ENCODE data around the gene CA7.
A peak's percentile ranks its signal among the peaks of the same experiment; 100 is the strongest.
"Not testable (repeated sequence)": the region's sequence is repeated elsewhere in the genome, so short reads cannot be mapped to it uniquely, and the experiment has no call there.

The CA7 gene

DNA sequence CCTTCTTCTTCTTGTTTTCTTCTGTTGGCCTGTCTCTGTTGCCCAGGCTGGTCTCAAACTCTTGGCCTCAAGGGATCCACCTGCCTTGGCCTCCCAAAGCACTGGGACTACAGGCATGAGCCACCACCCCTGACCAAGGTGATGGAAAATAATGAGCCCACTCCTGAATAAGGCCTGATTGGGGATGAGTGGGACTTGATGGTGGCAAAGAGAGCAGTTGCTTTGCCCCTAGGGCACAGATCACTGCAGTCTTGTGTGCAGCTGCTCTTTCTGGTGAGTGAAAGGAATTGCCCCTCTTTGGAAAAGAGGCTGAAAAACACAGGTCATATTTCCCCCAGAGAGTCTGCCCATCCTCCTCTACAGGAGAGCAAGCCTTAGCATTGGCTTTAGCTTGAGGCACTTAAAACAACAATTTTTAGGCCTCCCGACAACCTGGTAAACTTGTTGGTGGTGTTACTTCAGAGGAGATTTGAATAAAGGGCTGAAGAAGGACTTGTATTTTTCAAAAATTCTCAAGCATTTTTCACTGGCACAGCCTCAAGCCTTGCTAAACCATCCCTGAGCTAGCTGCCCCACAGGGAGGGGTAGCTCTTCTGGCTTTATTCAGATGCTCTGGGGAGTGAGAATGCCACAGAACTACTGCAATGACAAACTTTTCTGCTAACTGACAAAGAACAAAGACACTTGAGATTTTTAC lies 30.0 kb downstream of the CA7 start:
- peak; percentile 22 for DNase-seq

DNA sequence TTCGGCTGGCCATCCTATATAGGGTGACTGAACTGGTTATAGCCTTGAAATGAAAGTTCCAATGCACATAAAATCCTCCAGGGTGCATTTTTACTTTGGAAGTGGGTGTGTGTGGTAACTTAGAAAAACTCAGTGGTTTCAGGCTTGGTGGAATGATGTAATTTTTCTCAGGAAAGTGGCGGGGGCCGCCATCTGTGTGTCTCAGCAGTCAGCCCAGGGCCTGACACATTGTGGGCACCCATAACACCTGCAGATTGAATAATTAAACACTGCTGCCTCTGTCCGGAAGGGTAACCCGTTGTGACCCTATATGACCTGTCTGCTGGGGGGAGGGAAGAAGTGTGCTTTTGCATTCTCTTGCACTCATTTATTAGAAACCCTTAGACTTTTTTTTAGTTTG lies 33.9 kb downstream of the CA7 start:
- peak; percentile 67 for DNase-seq

DNA sequence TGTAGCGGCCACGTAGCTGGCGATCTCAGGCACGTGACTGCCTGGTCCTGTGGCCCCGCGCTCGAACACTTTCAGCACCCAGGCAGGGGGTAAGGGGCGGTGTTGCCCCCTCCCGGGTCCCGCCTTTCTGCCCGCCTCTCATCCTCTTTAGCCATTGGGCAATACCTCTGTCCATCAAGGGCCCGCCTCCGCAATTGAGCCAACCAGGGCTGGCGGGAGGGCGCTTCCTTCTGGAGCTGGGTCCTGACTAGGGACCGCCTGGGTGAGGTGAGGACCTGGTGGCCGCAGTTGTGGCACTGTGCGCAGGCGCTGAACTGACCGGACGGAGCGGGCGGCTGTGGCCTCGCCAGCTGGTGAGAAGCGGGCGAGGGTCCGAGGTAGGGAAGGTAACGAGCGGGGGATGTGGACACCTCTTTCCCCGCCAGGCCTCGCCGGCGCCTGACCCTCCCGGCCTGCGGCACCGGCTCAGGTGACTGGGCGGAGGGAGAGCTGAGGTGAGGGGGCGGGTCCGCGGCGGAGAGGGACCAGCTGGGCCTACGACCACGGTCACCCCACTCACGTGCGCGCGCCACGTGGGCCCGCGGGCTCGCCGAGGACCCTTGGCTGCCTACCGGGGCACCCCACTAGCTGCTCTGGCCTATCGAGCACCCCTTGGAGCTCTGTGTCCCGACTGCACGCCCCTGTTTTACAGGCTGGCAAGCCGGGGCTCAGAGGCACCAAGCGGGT lies 36.2 kb downstream of the CA7 start, which contains the start of gene PDP2:
PDP2 (plus strand) TSS at position 228 of the 726 bp plus-strand sequence. CDS start 3,770 bp downstream, outside the sequence.
- DNase-seq, result peak; percentile 97

DNA sequence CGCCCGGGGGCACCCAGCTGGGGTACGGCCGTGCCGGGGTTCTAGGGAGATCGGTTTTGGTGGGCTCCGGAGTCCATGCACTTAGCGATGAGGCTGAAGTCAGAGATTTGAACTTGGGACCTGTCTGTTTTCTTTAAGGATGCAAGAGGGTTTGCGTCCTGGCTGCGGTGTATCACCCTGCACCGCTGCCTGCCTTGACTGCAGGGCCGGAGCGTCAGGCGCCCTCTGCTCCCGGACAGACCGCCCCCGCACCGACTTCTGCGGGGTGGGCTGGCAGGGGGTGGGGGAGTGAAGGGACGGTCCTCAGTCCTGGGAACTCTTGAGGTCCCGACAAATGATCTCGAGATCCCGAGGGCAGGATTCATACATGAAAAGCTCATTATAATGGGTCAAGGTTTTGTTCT lies 36.8 kb downstream of the CA7 start:
- peak; percentile 38 for DNase-seq

DNA sequence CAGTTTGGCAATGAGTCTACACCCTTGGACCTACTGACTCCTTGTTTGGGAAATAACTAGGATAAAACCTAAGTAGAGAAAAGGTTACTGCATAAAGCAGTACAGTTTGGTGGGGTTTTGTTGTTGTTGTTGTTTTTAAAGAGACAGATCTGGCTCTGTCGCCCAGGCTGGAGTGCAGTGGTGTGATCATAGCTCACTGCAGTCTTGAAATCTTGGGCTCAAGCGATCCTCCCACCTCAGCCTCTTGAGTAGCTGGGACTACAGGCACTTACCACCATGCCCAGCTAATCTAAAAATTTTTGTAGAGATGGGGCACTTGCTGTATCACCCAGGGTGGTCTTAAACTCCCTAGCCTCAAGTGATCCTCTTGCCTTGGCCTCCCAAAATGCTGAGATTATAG lies 37.3 kb downstream of the CA7 start:
- no peak for DNase-seq

DNA sequence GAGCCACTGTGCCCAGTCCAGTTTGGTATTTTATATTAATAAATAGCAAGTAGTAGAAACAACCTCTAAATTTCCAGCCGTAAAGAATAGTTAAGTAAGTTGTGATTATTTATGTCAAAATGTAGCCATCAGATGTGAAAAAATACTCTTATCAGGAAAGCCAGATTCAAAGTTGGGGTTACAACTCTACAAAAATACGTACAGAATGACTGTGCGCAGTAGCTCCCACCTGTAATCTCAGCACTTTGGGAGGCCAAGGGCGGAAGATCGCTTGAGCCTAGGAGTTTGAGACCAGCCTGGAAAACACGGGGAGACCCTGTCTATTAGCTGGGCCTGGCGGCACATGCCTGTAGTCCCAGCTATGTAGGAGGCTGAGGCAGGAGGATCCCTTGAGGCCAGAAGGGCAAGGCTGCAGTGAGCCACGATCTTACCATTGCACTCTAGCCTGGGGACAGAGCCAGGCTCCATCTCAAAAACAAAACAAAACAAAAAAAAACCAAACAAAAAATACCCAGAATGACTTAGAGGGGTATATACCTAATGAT lies 37.8 kb downstream of the CA7 start:
- DNase-seq, result no peak

DNA sequence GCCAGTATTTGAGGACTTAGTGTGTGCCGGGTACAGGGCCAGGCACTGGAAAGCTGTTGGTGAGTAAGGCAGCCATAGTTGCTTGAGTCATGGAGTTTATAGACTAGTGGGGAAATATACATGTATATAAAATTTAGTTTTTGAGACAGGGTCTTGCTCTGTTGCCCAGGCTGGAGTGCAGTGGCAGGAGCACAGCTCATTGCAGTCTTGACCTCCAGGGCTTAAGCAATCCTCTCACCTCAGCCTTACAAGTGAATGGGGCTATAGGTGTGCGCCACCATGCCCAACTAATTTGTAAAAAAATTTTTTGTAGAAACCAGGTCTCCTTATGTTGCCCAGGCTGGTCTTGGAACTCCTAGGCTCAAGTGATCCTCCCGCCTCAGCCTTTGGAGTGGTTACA lies 38.5 kb downstream of the CA7 start:
- DNase-seq, result no peak

DNA sequence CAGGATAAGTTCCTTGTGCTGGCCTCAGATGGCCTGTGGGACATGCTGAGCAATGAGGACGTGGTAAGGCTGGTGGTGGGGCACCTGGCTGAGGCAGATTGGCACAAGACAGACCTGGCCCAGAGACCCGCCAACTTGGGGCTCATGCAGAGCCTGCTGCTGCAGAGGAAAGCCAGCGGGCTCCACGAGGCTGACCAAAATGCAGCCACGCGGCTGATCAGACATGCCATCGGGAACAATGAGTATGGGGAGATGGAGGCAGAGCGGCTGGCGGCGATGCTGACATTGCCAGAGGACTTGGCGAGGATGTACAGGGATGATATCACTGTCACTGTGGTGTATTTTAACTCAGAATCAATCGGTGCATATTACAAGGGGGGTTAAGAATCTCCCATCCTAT lies 41.3 kb downstream of the CA7 start:
- no peak for DNase-seq

DNA sequence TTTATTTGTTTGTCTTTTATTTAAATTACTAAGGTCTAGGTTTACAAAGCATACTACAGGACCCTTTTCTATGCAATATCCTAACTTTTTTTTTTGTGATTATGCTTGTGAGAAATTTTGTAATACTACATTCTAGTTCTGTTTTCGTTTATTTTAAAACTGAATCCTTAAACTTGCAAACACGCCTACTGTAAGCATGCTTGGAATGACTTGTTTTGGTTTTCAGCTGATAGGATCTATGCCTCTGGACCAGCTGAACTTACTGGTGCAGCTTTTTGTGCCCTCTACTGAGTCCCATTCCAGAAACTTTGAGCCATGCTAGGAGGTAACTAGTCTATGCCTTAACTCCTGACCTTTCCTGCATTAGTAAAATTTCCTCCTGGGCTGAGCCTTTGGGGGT lies 42.1 kb downstream of the CA7 start:
- DNase-seq, result no peak

DNA sequence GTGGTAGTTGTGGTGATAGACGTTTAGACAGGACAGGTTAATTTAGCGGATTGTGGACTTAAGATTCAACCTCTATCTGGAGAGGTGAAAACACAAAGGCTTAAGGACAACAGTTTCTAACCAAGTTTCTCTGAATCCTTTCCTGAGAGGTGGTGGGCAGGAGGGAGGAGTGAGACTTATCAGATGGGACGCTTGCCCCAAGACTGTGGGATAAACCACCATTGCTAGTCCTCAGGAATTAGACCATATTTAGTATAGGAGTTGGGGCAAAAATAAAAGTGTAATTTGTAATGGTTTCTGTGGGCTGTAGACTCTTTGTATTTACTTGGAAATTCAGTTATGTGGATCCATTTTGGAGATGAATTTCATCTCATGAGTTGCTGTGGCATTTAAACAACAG lies 42.7 kb downstream of the CA7 start:
- peak; percentile 46 for DNase-seq

DNA sequence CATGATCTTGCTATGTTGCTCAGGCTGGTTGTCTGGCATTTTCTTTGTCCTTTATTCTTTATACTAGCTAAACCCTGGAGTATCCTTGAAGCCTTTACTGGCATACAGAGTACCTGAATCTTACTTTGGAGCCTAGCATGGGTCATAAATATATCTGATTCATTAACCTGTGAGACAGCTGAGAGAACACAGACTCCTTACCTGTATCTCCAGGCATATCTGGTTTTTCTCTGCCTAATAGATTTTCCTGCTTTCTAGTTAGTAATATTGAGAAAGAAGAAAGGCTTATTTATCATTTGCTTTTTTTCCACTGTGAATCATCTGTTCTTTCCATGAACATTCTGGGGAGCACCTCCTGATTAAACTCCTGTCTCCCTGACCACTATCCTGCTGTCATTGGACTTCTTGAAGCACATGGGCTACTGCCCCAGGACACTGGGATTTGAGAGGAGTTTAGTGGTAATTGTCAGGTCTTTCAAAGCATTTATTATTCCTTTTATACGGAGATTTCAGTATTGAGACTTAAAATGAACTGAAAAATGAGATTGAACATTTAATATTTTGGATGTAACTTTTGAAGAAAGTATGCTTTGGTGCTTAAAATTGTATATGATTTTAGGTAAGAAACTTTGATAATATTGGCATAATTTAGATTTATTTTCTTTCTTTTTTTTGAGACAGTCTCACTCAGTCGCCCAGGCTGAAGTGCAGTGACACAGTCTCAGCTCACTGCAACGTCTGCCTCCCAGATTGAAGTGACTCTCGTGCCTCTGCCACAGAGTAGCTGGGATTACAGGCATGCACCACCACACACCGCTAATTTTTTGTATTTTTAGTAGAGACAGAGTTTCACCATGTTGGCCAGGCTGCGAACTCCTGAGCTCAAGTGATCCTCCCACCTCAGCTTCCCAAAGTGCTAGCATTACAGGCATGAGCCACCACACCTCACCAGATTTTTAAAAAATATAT lies 44.7 kb downstream of the CA7 start:
- DNase-seq, result no peak

DNA sequence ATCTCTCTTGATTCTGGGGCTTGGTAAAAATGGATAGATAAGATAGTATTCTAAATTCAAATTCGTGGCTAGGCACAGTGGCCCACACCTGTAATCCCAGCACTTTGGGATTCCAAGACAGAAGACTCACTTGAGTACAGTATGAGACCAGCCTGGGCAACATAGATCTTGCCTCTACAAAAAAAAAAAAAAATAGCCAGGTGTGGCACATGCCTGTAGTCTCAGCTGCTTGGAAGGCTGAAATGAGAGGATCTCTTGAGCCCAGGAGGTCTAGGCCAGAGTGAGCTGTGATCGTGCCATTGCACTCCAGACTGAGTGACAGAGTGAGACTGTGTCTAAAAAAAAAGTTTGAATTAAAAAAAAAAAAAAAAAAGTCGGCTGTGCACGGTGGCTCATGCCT lies 45.4 kb downstream of the CA7 start:
- DNase-seq, result no peak

DNA sequence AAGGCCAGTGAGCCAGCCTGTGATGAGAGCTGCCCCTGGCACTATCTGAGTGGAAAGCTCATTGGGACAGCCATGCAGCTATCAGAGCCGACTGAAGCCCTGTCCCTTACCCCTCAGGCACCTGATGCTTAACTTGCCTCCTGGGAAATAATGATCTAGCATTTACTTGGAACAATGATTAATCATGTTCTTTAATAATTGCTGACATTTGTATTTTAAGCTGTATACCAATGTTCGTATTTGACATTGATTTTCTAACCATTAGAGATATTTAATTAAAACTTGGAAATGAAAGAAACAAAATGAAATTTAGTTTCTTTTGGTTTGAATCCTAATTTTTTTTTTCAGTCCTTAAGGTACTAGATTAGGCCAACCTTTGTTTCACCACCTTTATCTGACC lies 46.6 kb downstream of the CA7 start:
- DNase-seq, result no peak

DNA sequence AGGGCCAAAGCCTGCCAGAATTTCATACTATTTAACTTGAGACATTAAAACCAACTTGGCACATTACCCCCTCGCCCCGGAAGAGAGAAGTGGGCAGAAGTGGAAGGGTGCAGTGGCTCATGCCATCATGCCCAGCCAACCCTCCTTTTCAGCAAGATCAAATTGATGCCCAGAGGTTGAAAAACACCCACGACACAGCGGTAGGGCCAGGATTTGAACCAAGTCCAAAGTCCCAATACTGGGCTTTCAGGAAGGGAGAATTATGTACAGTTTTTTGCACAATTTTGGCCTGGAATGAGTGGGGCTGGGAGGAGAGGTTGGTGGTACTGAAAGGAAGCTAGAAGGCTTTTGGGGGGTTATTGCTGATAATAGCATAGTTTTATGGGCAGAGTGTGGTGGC lies 47.1 kb downstream of the CA7 start:
- no peak for DNase-seq

DNA sequence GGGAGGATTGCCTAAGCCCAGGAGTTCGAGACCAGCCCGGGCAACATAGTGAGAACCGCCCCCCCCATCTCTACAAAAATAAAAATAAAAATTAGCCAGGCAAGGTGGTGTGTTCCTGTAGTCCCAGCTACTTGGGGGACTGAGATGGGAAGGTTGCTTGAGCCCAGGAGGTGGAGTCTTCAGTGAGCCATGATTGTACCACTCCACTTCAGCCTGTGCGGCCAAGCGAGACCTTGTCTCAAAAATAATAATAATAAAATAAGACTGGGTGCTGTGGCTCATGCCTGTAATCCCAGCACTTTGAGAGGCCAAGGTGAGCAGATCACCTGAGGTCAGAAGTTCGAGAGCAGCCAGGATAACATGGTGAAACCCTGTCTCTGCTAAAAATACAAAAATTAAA lies 47.6 kb downstream of the CA7 start:
- DNase-seq, result no peak

DNA sequence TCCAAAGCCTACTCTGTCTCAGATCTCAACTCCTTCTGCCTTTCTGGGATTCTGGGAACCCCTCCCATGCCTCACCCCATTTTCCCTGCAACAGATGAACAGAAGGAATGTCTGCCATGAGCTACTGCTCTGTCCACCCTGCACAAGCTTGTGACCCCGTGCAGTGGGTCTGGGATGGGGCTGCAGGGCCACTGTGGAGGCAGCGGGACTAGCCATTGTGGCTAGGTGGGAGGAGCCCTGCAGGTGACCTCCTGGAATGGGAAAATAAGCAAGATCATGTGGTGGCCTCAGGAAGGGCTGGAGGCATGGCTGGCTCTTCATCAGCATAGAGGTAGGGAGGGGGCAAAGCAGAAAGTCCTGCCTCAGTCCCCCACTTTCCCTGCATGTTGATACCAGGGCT lies 49.8 kb downstream of the CA7 start:
- DNase-seq, result no peak

DNA sequence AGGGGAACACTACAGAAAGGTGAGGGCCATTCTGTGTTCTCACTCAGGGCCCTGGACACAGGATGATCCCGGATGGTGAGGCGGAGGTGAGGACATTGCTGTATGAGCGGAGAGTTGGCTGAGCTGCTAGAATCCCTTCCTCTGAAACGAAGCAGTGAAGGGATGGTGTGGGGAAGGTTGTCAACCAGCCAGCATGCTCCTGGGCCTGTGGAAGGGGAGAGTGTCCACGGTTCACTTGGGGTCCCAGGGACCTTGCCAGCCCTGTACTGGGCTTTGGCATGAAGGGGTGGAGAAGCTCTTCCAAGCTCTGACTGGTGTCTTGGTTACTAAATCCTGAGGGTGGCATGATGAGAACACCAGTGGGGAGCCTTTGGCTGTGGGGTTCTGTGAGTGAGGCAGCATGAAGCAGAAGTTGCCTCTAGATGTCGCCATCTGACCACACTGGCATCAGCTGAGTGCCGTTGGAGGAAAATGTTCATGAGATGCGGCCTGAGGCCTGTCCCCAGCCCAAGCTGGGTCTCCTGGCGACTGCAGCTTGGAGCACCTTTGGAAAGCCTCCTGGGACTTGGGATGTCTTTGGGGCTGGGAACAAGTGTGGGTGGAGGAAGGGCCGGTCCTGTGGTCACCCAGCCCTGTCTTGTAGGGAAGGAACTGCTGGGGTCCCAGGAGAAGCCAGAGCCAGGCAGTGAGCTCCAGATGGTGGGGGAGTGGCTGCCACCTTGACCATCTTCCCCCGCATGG lies 50.9 kb downstream of the CA7 start:
- peak; percentile 87 for DNase-seq

DNA sequence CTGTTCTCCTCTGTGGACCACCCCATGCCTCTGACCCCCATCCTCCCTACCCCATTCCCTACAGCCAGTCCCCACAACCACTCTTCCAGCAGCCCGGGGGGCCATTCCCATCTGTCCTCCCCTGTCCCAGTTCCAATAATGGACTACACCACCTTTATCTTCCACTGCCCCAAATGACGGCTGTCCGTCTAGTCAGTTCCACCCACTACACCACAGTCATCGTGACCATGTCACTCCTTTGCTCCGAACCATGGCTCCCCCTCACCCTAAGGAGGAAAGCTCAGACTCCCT lies 51.4 kb downstream of the CA7 start:
- DNase-seq, result no peak

DNA sequence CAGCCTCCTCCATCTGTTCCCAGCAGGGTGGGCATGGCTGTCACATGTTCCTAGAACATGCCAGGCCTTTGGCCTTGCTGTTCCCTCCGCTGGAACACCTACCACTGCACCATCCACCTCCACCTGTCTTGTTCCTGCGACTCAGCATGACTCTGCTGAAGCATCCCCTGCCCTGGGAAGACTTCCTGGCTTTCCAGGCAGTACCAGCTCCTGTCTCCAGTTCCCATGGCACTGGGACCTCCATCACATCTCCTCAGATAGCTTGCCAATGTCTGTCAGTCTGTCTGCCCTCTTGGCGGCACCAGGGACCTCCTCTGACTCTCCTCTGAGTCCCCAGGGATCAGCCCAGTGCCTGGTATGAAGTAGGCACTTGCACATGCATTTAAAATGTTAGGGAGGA lies 51.8 kb downstream of the CA7 start:
- no peak for DNase-seq

DNA sequence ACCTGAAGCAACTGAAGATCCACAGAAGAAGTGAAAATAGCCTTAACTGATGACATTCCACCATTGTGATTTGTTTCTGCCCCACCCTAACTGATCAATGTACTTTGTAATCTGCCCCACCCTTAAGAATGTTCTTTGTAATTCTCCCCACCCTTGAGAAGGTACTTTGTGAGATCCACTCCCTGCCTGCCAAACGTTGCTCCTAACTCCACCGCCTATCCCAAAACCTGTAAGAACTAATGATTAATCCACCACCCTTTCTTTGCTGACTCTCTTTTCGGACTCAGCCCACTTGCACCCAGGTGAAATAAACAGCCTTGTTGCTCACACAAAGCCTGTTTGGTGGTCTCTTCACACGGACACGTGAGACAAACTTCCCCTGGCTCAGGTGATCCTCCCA lies 52.5 kb downstream of the CA7 start:
- not testable (repeated sequence) for DNase-seq

DNA sequence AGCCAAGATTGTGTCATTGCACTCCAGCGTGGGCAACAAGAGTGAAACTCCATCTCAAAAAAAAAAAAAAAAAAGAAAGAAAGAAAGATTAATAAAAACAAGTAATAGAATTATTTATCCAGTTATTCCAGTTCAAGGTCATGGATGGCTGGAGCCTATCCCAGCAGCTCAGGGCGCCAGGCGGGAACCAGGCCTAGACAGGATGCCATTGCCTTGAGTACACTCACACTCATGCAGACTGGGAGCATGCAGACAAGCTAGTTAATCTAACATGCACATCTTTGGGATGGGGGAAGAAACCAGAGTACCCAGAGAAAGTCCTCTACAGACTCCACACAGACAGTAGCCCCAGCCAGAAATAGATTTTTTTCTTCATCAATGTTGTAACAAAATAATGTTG lies 54.0 kb downstream of the CA7 start:
- DNase-seq, result no peak

DNA sequence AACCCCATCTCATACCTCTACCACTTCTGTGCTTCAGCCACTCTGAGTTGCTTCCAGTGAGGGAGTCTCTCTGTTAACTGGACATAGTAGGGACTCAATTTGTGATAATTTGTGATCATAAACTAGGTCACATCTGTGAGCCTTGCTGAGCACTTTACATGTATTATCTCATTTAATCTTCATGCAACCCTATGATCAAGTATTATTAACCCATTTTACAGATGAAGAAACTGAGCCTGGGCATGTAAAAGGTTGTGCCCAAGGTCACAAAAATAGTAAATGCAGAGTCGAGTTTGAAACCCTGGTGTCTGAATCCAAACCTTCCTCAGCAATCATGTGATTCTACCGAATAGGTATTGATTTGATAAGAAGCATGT lies 54.7 kb downstream of the CA7 start:
- no peak for DNase-seq
